HCT116 (cell line): ENCODE results near the gene TXLNG.

Source experiments
- CTCF ChIP-seq, 3 experiments: fragments of 200-600 bp in 1 of 3; sonication (generic) in 1 of 3; IDR thresholded peaks in 2 of 3; conservative IDR thresholded peaks in 1 of 3; 2 replicates each; pipeline ENCODE4 v1.5.1; 2012 to 2017; ENCODE audit warnings: low read depth in 2 of 3, low read length in 2 of 3, antibody characterized with exemption in 1 of 3, borderline replicate concordance in 1 of 3, control low read depth in 1 of 3, mild to moderate bottlenecking in 1 of 3, mixed read lengths in 1 of 3, mixed run types in 1 of 3, moderate library complexity in 1 of 3; ENCODE audit not compliant: insufficient read depth in 1 of 3
- EZH2phosphoT487 ChIP-seq: fragments of 200-600 bp; IDR thresholded peaks from 2 replicates; pipeline ENCODE4 v1.6.1; 2018; ENCODE audit warnings: antibody characterized with exemption, borderline replicate concordance
- POLR2A ChIP-seq: IDR thresholded peaks from 2 replicates; pipeline ENCODE4 v1.7.0; 2011; ENCODE audit warnings: borderline replicate concordance; ENCODE audit not compliant: insufficient read depth, insufficient read length; ENCODE audit errors: extremely low read depth
- POLR2AphosphoS5 ChIP-seq: IDR thresholded peaks from 2 replicates; pipeline ENCODE4 v1.6.1; 2011; ENCODE audit warnings: mild to moderate bottlenecking, low read depth, low read length, moderate library complexity
- REST ChIP-seq: IDR thresholded peaks from 2 replicates; pipeline ENCODE4 v1.6.1; 2012; ENCODE audit warnings: low read depth
- ZFX ChIP-seq: fragments of 450-650 bp; IDR thresholded peaks from 2 replicates; pipeline ENCODE4 v1.6.1; 2017

GRCh38 chrX:16848541-16848940 lies 62.3 kb downstream of the TXLNG start:
- TF ChIP-seq CTCF (IDR thresholded peaks at IDR 0.05 in 2 of 3, conservative IDR thresholded peaks at IDR 0.05 in 1 of 3; ENCODE audit: borderline replicate concordance in 1 of 3, insufficient read depth in 1 of 3, low read depth in 2 of 3, low read length in 2 of 3) (no peak), POLR2AphosphoS5 (no peak), REST (no peak), EZH2phosphoT487 (no peak), ZFX (no peak), POLR2A (no peak)
